SK-N-SH treated with all-trans-retinoic acid at 6 μM for 48 hours (cell line): Measurements from ENCODE around the gene CFAP74.

Source experiments
- TOX ChIP-seq: fragments of 250-450 bp; sonication (Bioruptor Pico); IDR thresholded peaks from 2 replicates; pipeline ENCODE4 v1.8.0; 2021; ENCODE audit warnings: mild to moderate bottlenecking, moderate library complexity, borderline replicate concordance
- ZNF8 ChIP-seq: fragments of 450-650 bp; formaldehyde crosslinking; IDR thresholded peaks from 2 replicates; pipeline ENCODE4 v1.5.0; 2020; ENCODE audit warnings: mild to moderate bottlenecking, moderate library complexity

- TF ChIP-seq ZNF8 (CRISPR knock-in tag) (no peak), TOX (CRISPR knock-in tag) (no peak)
These were observed 110.8 kb downstream of the CFAP74 start for GRCh38 chr1:1892763-1893120.
